Testis (tissue), 3 donors: ENCODE data around the gene C20orf173. TPM values are rescaled to one million over a fixed set of nuclear protein-coding genes. Genes with fewer than 3 reads are reported as not detected.
"Not testable (repeated sequence)": the region's sequence is repeated elsewhere in the genome, so short reads cannot be mapped to it uniquely, and the experiment has no call there.

Experiments
- DNase-seq: peaks from one replicate; pipeline ENCODE4 v3.0.0-alpha.2; 2019
- H3K27ac ChIP-seq, 2 donors: fragments of 200-600 bp; sonication (generic); one replicate each; pipeline ENCODE4 v1.5.1; 2019
- H3K27me3 ChIP-seq: fragments of 200-600 bp; sonication (generic); one replicate; pipeline ENCODE4 v1.5.1; 2019
- H3K36me3 ChIP-seq: fragments of 200-600 bp; sonication (generic); one replicate; pipeline ENCODE4 v1.5.1; 2017; ENCODE audit warnings: low read depth; ENCODE audit errors: missing control alignments
- H3K4me1 ChIP-seq: fragments of 200-600 bp; sonication (generic); one replicate; pipeline ENCODE4 v1.5.1; 2019
- H3K4me3 ChIP-seq, 2 donors: fragments of 200-600 bp; sonication (generic); one replicate each; pipeline ENCODE4 v1.5.1; 2017 to 2019
- H3K9me3 ChIP-seq: fragments of 200-600 bp; sonication (generic); one replicate; pipeline ENCODE4 v1.5.1; 2017
- POLR2A ChIP-seq: fragments of 450-650 bp; IDR thresholded peaks from one replicate; pipeline ENCODE4 v1.6.1; 2017; ENCODE audit warnings: antibody characterized with exemption, mild to moderate bottlenecking, moderate library complexity
- WGBS, 2 donors: methylation state at CpG; one replicate each; pipeline ENCODE4 v1.1.5; 2018; 5-methylcytosine and 5-hydroxymethylcytosine counted together
- intact Hi-C: fragments of 100-400 bp; cut with DNase I; formaldehyde crosslinking; loops from one replicate; pipeline ENCODE4 v1.15.1; 2023; ENCODE audit warnings: low total_unique reads
- polyA plus RNA-seq: library from polyadenylated mRNA; stranded (reverse); fragments of 350-450 nt; fragmentation: Illumina TruSeq; extraction: RNeasy Lipid Tissue Mini Kit (QIAGEN cat#74804); gene quantifications from one replicate; pipeline ENCODE4 v1.2.3, GENCODE V29; 2014; ENCODE audit warnings: low read depth, low replicate concordance; ENCODE audit not compliant: insufficient read depth
- total RNA-seq, 2 donors: library from RNA; depleted of rRNA; stranded (reverse); fragments of >200 nt; gene quantifications; one replicate each; pipeline ENCODE4 v1.2.3, GENCODE V29; 2016
- TF ChIP-seq, protein P1 (sequence below), 3 experiments: fragments of 450-650 bp in 2 of 3; fragments of 200-600 bp in 1 of 3; sonication (generic) in 1 of 3; IDR thresholded peaks; one replicate each; pipeline ENCODE4 v1.5.1; 2016 to 2019; ENCODE audit warnings: antibody characterized with exemption in 3 of 3, mild to moderate bottlenecking in 2 of 3, moderate library complexity in 1 of 3

C20orf173 gene
- total and polyA plus RNA-seq, 3 donors from 2014 or later = 8.5 to 47.2 (median 17.3) TPM

DNA sequence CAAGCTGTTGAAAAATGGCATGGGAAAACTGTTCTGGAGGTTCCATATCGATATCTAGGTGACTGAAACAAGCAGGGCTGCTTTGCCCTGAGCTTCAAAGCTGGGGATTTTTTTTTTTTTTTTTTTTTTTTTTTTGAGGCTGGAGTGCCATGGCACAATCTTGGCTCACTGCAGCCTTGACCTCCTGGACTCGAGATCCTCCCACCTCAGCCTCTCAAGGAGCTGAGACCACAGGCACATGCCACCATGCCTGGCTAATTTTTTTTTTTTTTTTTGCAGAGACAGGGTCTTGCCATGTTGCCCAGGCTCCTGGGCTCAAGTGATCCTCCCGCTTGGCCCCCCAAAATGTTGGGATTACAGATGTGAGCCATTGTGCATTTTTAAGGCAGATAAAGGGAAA is 23.5 kb upstream of the C20orf173 start:
- Histone ChIP-seq H3K27ac (peak overlapping the region in 1 of 2 donors; percentile 71), H3K4me1 (peaks cover 13% of the 10 kb centered on the region), H3K4me3 (no peak overlapping the region), H3K36me3 (no peaks in the 10 kb centered on the region), H3K9me3 (no peaks in the 10 kb centered on the region), H3K27me3 (no peaks in the 10 kb centered on the region)
- 80 to 89% methylated on average over 3 of the region's 3 CpGs for WGBS, 2 donors
- no peak for TF ChIP-seq POLR2A
- TF ChIP-seq, protein P1, sequence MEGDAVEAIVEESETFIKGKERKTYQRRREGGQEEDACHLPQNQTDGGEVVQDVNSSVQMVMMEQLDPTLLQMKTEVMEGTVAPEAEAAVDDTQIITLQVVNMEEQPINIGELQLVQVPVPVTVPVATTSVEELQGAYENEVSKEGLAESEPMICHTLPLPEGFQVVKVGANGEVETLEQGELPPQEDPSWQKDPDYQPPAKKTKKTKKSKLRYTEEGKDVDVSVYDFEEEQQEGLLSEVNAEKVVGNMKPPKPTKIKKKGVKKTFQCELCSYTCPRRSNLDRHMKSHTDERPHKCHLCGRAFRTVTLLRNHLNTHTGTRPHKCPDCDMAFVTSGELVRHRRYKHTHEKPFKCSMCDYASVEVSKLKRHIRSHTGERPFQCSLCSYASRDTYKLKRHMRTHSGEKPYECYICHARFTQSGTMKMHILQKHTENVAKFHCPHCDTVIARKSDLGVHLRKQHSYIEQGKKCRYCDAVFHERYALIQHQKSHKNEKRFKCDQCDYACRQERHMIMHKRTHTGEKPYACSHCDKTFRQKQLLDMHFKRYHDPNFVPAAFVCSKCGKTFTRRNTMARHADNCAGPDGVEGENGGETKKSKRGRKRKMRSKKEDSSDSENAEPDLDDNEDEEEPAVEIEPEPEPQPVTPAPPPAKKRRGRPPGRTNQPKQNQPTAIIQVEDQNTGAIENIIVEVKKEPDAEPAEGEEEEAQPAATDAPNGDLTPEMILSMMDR (IDR thresholded peaks at IDR 0.05) = no peak
- no peak for DNase-seq
- intact Hi-C loops = no loop called here

DNA sequence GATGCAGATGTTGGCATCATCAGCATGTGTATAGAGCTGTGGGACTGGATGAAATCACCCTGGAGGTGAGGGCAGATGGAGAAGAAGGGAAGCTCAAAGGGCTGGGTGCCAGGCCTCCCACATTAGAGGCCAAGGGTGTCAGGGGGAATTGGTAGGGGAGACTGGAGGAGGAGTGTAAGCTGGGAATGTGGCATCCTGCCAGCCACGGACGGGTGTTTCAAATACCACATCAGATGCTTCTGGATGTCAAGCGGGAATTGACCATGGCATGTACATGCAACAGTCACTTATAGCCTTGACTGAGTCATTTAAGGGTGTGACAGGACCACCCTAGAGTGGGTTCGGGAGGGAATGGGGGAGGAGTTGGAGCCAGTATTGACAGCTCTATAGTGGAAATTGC is 22.1 kb upstream of the C20orf173 start:
- H3K36me3 ChIP-seq = no peaks in the 10 kb centered on the region

DNA sequence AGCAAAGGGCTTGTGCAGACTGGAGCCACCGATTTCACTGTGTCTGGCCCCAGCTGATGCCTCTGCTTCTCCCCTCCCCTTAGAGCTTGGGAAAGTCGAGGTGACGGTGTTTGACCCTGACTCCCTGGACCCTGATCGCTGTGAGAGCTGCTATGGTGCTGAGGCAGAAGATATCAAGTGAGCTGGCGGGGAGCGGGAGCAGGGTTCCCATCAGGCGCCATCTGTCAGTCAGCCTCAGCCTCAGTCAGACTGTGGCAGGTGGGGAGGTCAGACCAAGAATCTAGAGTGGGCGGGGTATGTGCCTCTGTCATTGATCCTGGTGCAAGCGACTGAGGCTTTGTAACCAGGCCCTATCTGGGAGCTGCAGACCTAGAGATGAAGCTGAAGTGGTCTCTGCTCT is 17.9 kb upstream of the C20orf173 start:
- Histone ChIP-seq H3K36me3 (no peaks in the 10 kb centered on the region), H3K4me1 (peaks cover 5% of the 10 kb centered on the region), H3K4me3 (no peak overlapping the region), H3K9me3 (no peaks in the 10 kb centered on the region), H3K27me3 (no peaks in the 10 kb centered on the region), H3K27ac (no peak overlapping the region)
- intact Hi-C loops = no loop called here
- no peak for TF ChIP-seq POLR2A
- TF ChIP-seq, protein P1 (IDR thresholded peaks at IDR 0.05) = no peak
- no peak for DNase-seq
- 79 to 90% methylated on average over 6 to 9 of the region's 9 CpGs for WGBS, 2 donors

More for the DNA sequence above, 22.1 kb upstream of the C20orf173 start:
- no peak for TF ChIP-seq POLR2A
- TF ChIP-seq, protein P1 (IDR thresholded peaks at IDR 0.05) = no peak
- intact Hi-C loops = no loop called here
- H3K27me3 ChIP-seq = no peaks in the 10 kb centered on the region
- DNase-seq = no peak
- H3K4me1 ChIP-seq = peaks cover 13% of the 10 kb centered on the region
- no peaks in the 10 kb centered on the region for H3K9me3 ChIP-seq
- WGBS, 2 donors = 74 to 77% methylated on average over 4 of the region's 4 CpGs
- no peak overlapping the region for H3K4me3 ChIP-seq
- H3K27ac ChIP-seq = no peak overlapping the region

DNA sequence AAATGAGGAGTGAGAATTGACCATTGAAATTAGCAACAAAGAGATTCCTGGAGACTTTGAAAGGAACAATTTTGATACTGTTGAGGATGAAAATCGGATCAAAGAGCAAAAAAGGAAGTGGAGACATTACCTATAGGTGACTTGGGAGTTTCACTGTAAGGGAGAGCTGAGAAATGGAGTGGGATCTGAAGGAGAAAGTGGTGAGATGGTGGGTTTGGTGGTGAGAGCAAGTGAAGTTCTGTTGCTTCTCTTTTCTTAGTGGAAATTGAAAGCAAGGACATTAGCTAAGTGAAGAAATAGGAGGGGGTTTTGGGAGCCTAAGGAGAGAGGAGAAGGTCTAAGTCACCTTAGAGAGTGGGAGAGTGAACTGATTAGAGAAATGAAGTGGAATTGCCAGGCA is 16.7 kb upstream of the C20orf173 start:
- H3K27me3 ChIP-seq = no peaks in the 10 kb centered on the region
- H3K36me3 ChIP-seq = no peaks in the 10 kb centered on the region
- H3K4me1 ChIP-seq = peaks cover 10% of the 10 kb centered on the region
- no peak overlapping the region for H3K27ac ChIP-seq
- WGBS, 2 donors = 77 to 81% methylated on average over 1 of the region's 1 CpG
- H3K9me3 ChIP-seq = no peaks in the 10 kb centered on the region
- TF ChIP-seq, protein P1 (IDR thresholded peaks at IDR 0.05) = no peak
- no peak for TF ChIP-seq POLR2A
- no peak overlapping the region for H3K4me3 ChIP-seq
- no peak for DNase-seq
- intact Hi-C loops = no loop called here

DNA sequence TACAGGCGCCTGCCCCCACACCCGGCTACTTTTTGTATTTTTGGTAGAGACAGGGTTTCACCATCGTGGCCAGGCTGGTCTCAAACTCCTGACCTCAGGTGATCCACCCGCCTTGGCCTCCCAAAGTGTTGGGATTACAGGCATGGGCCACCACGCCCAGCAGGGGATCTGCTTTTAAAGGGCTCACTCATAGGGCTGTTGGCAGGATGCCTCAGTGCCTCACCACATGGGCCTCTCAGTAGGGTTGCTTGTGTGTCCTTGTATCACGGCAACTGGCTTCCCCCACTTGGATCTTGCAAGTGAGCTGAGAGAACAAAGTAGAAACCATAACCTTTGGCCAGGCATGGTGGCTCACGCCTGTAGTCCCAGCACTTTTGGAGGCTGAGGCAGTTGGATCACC is 15.5 kb upstream of the C20orf173 start:
- H3K27ac ChIP-seq, H3K36me3 ChIP-seq, H3K9me3 ChIP-seq, H3K4me3 ChIP-seq, intact Hi-C loops, H3K27me3 ChIP-seq, DNase-seq: not testable (repeated sequence)
- WGBS, 2 donors = 97 to 100% methylated on average over 7 of the region's 7 CpGs
- peaks cover 12% of the 10 kb centered on the region for H3K4me1 ChIP-seq
